HG03442 (cell line): Measurements from ENCODE around the gene PCSK5.
"Not testable (repeated sequence)": the region's sequence is repeated elsewhere in the genome, so short reads cannot be mapped to it uniquely, and the experiment has no call there.

Experiments
- ATAC-seq: cut with Tn5 transposase; IDR thresholded peaks from one replicate; pipeline ENCODE4 v1.9.1; 2021; ENCODE audit warnings: mild to moderate bottlenecking, moderate library complexity; ENCODE audit not compliant: unreplicated experiment

Gene PCSK5

GRCh38 chr9:75889577-75889976, 896 bp upstream of the PCSK5 start:
- no peak for ATAC-seq

- no peak for ATAC-seq
These were observed 449 bp upstream of the PCSK5 start for GRCh38 chr9:75889977-75890471.

- no peak for ATAC-seq
These were observed 836 bp downstream of the PCSK5 start for GRCh38 chr9:75891277-75891741.

GRCh38 chr9:75891771-75892215, 1.3 kb downstream of the PCSK5 start:
- ATAC-seq: no peak

- ATAC-seq: no peak
These were observed 1.9 kb downstream of the PCSK5 start for GRCh38 chr9:75892216-75892911.

- ATAC-seq: no peak
These were observed 2.6 kb downstream of the PCSK5 start for GRCh38 chr9:75893106-75893505.

GRCh38 chr9:75894566-75894965, 4.1 kb downstream of the PCSK5 start:
- no peak for ATAC-seq

GRCh38 chr9:75895112-75895511, 4.6 kb downstream of the PCSK5 start:
- ATAC-seq: no peak

- no peak for ATAC-seq
These were observed 5.7 kb downstream of the PCSK5 start for GRCh38 chr9:75896193-75896592.

GRCh38 chr9:75900893-75901524, 10.5 kb downstream of the PCSK5 start:
- ATAC-seq: not testable (repeated sequence)

- ATAC-seq: no peak
These were observed 13.4 kb downstream of the PCSK5 start for GRCh38 chr9:75903785-75904360.

GRCh38 chr9:75904364-75904763, 13.9 kb downstream of the PCSK5 start:
- no peak for ATAC-seq

GRCh38 chr9:75906531-75906930, 16.1 kb downstream of the PCSK5 start:
- no peak for ATAC-seq

GRCh38 chr9:75907329-75907728, 16.9 kb downstream of the PCSK5 start:
- no peak for ATAC-seq

GRCh38 chr9:75907923-75908322, 17.4 kb downstream of the PCSK5 start:
- no peak for ATAC-seq

- ATAC-seq: no peak
These were observed 19.3 kb downstream of the PCSK5 start for GRCh38 chr9:75909776-75910175.

- no peak for ATAC-seq
These were observed 20.3 kb downstream of the PCSK5 start for GRCh38 chr9:75910731-75911130.

GRCh38 chr9:75911390-75911789, 20.9 kb downstream of the PCSK5 start:
- ATAC-seq: no peak

- ATAC-seq: no peak
These were observed 22.5 kb downstream of the PCSK5 start for GRCh38 chr9:75912951-75913350.

GRCh38 chr9:75914002-75914401, 23.5 kb downstream of the PCSK5 start:
- ATAC-seq: no peak

- no peak for ATAC-seq
These were observed 24.5 kb downstream of the PCSK5 start for GRCh38 chr9:75914883-75915452.

GRCh38 chr9:75918154-75918553, 27.7 kb downstream of the PCSK5 start:
- no peak for ATAC-seq
